Measurements from ENCODE around the gene CARM1.
"Not testable (repeated sequence)": the region's sequence is repeated elsewhere in the genome, so short reads cannot be mapped to it uniquely, and the experiment has no call there.

The CARM1 gene

GRCh38 chr19:10920288-10920655 is 48.9 kb downstream of the CARM1 start:
- no peak for DNase-seq
- intact Hi-C loops (cut with DNase I) = loop anchor here (10.0 kb wide), 1 partner anchor 45 kb away; the partner anchor contains the start of gene CARM1

GRCh38 chr19:10920781-10921180 is 49.4 kb downstream of the CARM1 start:
- intact Hi-C loops (cut with DNase I) = loop anchor here (10.0 kb wide), 1 partner anchor 46 kb away; the partner anchor contains the start of gene CARM1
- DNase-seq = peak in 1 of 42 donors; percentile 27

- DNase-seq = peak in 39 of 42 donors; percentile 33 to 87 (median 65)
- intact Hi-C loops (cut with DNase I) = loop anchor here (10.0 kb wide), 1 partner anchor 47 kb away; the partner anchor contains the start of gene CARM1
Measured at GRCh38 chr19:10921199-10921909, 50.0 kb downstream of the CARM1 start.

- no peak for DNase-seq
- intact Hi-C loops (cut with DNase I) = loop anchor here (10.0 kb wide), 1 partner anchor 47 kb away; the partner anchor contains the start of gene CARM1
Measured at GRCh38 chr19:10921910-10922637, 50.7 kb downstream of the CARM1 start.

- no peak for DNase-seq
- intact Hi-C loops (cut with DNase I) = loop anchor here (10.0 kb wide), 1 partner anchor 48 kb away; the partner anchor contains the start of gene CARM1
Measured at GRCh38 chr19:10922638-10923014, 51.3 kb downstream of the CARM1 start.

GRCh38 chr19:10923260-10924112 is 52.1 kb downstream of the CARM1 start:
- intact Hi-C loops (cut with DNase I) = loop anchor here (10.0 kb wide), 1 partner anchor 49 kb away; the partner anchor contains the start of gene CARM1
- DNase-seq = no peak

GRCh38 chr19:10924597-10924996 is 53.2 kb downstream of the CARM1 start:
- no peak for DNase-seq
- intact Hi-C loops (cut with DNase I) = loop anchor here (10.0 kb wide), 1 partner anchor 50 kb away; the partner anchor contains the start of gene CARM1

GRCh38 chr19:10927730-10928562 is 56.6 kb downstream of the CARM1 start:
- intact Hi-C loops (cut with DNase I) = loop anchor here (10.0 kb wide), 1 partner anchor 53 kb away; the partner anchor contains the start of gene CARM1
- DNase-seq = no peak

- intact Hi-C loops (cut with DNase I) = loop anchor here (10.0 kb wide), 1 partner anchor 54 kb away; the partner anchor contains the start of gene CARM1
- peak; percentile 91 to 99 (median 98) for DNase-seq
Measured at GRCh38 chr19:10928563-10929401, 57.4 kb downstream of the CARM1 start, which contains the start of the genes TIMM29 and YIPF2. TIMM29 (plus strand) TSS chr19:10928811; CDS start chr19:10928823, 12 bp downstream. YIPF2 (minus strand) TSS chr19:10928639; CDS start chr19:10928410, 229 bp downstream.

- no peak for DNase-seq
- intact Hi-C loops (cut with DNase I) = loop anchor here (10.0 kb wide), 1 partner anchor 55 kb away; the partner anchor contains the start of gene CARM1
Measured at GRCh38 chr19:10929402-10929794, 58.0 kb downstream of the CARM1 start.

- intact Hi-C loops (cut with DNase I) = no loop called here
Measured at GRCh38 chr19:10935371-10936059, 64.2 kb downstream of the CARM1 start.

GRCh38 chr19:10936661-10937084 is 65.3 kb downstream of the CARM1 start:
- DNase-seq = peak in 23 of 42 donors; percentile 23 to 75 (median 49)
- intact Hi-C loops (cut with DNase I) = no loop called here

More at GRCh38 chr19:10935371-10936059, 64.2 kb downstream of the CARM1 start:
- DNase-seq = no peak

GRCh38 chr19:10941649-10942048 is 70.3 kb downstream of the CARM1 start:
- intact Hi-C loops (cut with DNase I); DNase-seq: not testable (repeated sequence)

- intact Hi-C loops (cut with DNase I); DNase-seq: not testable (repeated sequence)
Measured at GRCh38 chr19:10943412-10943811, 72.1 kb downstream of the CARM1 start.

- no peak for DNase-seq
- intact Hi-C loops (cut with DNase I) = no loop called here
Measured at GRCh38 chr19:10945264-10945663, 73.9 kb downstream of the CARM1 start.
